GM12891 (cell line): Measurements from ENCODE around the gene STRADA.

Experiments used
- DNase-seq: peaks from one replicate; pipeline ENCODE4 v3.0.0; 2011; ENCODE audit warnings: low spot score; ENCODE audit not compliant: insufficient read length
- FAIRE-seq: peaks from 2 replicates; lab custom pipeline; 2011; peaks lifted over from hg19 to GRCh38; lab: Jason Lieb, UNC
- PAX5 ChIP-seq: IDR thresholded peaks from 2 replicates; pipeline ENCODE4 v1.6.1; 2011; ENCODE audit warnings: low read length, moderate library complexity, mild to moderate bottlenecking; ENCODE audit not compliant: insufficient read depth, severe bottlenecking
- POLR2A ChIP-seq: IDR thresholded peaks from 2 replicates; pipeline ENCODE4 v1.6.1; 2011; ENCODE audit warnings: low read depth, low read length, control low read depth
- POLR2AphosphoS5 ChIP-seq: IDR thresholded peaks from 2 replicates; pipeline ENCODE4 v1.6.1; 2011; ENCODE audit warnings: low read depth, low read length, control low read depth
- POU2F2 ChIP-seq: IDR thresholded peaks from 2 replicates; pipeline ENCODE4 v1.6.1; 2011; ENCODE audit warnings: low read depth, mild to moderate bottlenecking, control low read depth, low read length, moderate library complexity
- SPI1 ChIP-seq: IDR thresholded peaks from 2 replicates; pipeline ENCODE4 v1.6.1; 2011; ENCODE audit warnings: low read depth, low read length, control low read depth
- TAF1 ChIP-seq: IDR thresholded peaks from 2 replicates; pipeline ENCODE4 v1.6.1; 2011; ENCODE audit warnings: low read depth, low read length, control low read depth

Gene STRADA

GRCh38 chr17:63716426-63716825, 25.2 kb downstream of the STRADA start:
- TF ChIP-seq TAF1 (no peak), POLR2AphosphoS5 (no peak), POU2F2 (no peak), PAX5 (no peak), POLR2A (no peak), SPI1 (no peak)
- no peak for FAIRE-seq
- DNase-seq = no peak

GRCh38 chr17:63714550-63715277, 26.9 kb downstream of the STRADA start:
- no peak for FAIRE-seq

GRCh38 chr17:63709110-63709509, 32.5 kb downstream of the STRADA start:
- TF ChIP-seq POU2F2 (no peak), POLR2AphosphoS5 (no peak), TAF1 (no peak), PAX5 (no peak), SPI1 (no peak), POLR2A (no peak)
- no peak for FAIRE-seq
- DNase-seq = no peak

More at GRCh38 chr17:63714550-63715277, 26.9 kb downstream of the STRADA start:
- TF ChIP-seq SPI1 (no peak), TAF1 (no peak), PAX5 (no peak), POLR2AphosphoS5 (no peak), POLR2A (no peak), POU2F2 (no peak)
- no peak for DNase-seq

- FAIRE-seq (peak; percentile 13), DNase-seq (no peak)
- TF ChIP-seq PAX5 (no peak), POLR2A (no peak), TAF1 (no peak), POLR2AphosphoS5 (no peak), POU2F2 (no peak), SPI1 (no peak)
Measured at GRCh38 chr17:63707151-63707550, 34.4 kb downstream of the STRADA start.

- DNase-seq (no peak), FAIRE-seq (no peak)
Measured at GRCh38 chr17:63706336-63707082, 35.1 kb downstream of the STRADA start.

GRCh38 chr17:63705657-63706056, 35.9 kb downstream of the STRADA start:
- FAIRE-seq = peak; percentile 31
- no peak for TF ChIP-seq SPI1
- no peak for TF ChIP-seq POU2F2
- TF ChIP-seq POLR2AphosphoS5 = no peak
- TF ChIP-seq PAX5 = no peak
- no peak for TF ChIP-seq POLR2A
- TF ChIP-seq TAF1 = no peak
- no peak for DNase-seq

More at GRCh38 chr17:63706336-63707082, 35.1 kb downstream of the STRADA start:
- no peak for TF ChIP-seq POLR2AphosphoS5

GRCh38 chr17:63704836-63705235, 36.8 kb downstream of the STRADA start:
- DNase-seq (no peak), FAIRE-seq (no peak)
- TF ChIP-seq TAF1 (no peak), POLR2AphosphoS5 (no peak), SPI1 (no peak), POLR2A (no peak), POU2F2 (no peak), PAX5 (no peak)

GRCh38 chr17:63704259-63704576, 37.4 kb downstream of the STRADA start:
- FAIRE-seq (no peak), DNase-seq (no peak)
- TF ChIP-seq POU2F2 (no peak), POLR2AphosphoS5 (no peak), POLR2A (no peak), SPI1 (no peak), PAX5 (no peak), TAF1 (no peak)

GRCh38 chr17:63703556-63704258, 37.9 kb downstream of the STRADA start:
- DNase-seq = no peak
- TF ChIP-seq POU2F2 = no peak
- no peak for TF ChIP-seq PAX5
- no peak for TF ChIP-seq POLR2AphosphoS5
- TF ChIP-seq POLR2A = no peak
- TF ChIP-seq TAF1 = no peak
- no peak for TF ChIP-seq SPI1
- no peak for FAIRE-seq

- TF ChIP-seq POLR2AphosphoS5 (no peak), SPI1 (no peak), POLR2A (no peak), TAF1 (no peak), POU2F2 (no peak), PAX5 (no peak)
- DNase-seq (no peak), FAIRE-seq (peak; percentile 16)
Measured at GRCh38 chr17:63703029-63703428, 38.6 kb downstream of the STRADA start.
